OCI-LY1 (cell line): ENCODE measurements around the gene FAM50B.

Experiments
- H2AFZ ChIP-seq: fragments of 200-600 bp; sonication (generic), shearing (Covaris generic); 2 replicates; pipeline ENCODE4 v1.6.0; 2014; ENCODE audit warnings: antibody characterized with exemption, mild to moderate bottlenecking, low read length
- H3F3A ChIP-seq: fragments of 200-600 bp; sonication (generic), shearing (Covaris generic); 2 replicates; pipeline ENCODE4 v1.6.0; 2014; ENCODE audit warnings: mild to moderate bottlenecking, antibody characterized with exemption, low read length, moderate library complexity; ENCODE audit not compliant: insufficient read depth
- H3K27ac ChIP-seq: fragments of 200-600 bp; sonication (generic); 2 replicates; pipeline ENCODE4 v1.5.1; 2014; ENCODE audit warnings: low read length, mixed run types, mild to moderate bottlenecking, low read depth; ENCODE audit not compliant: poor library complexity, severe bottlenecking
- H3K27me3 ChIP-seq: fragments of 200-600 bp; sonication (generic); 2 replicates; pipeline ENCODE4 v1.6.0; 2014; ENCODE audit warnings: antibody characterized with exemption, mild to moderate bottlenecking, low read length, moderate library complexity; ENCODE audit not compliant: insufficient read depth
- H3K36me3 ChIP-seq: fragments of 200-600 bp; sonication (generic); 2 replicates; pipeline ENCODE4 v1.6.1; 2014; ENCODE audit warnings: mild to moderate bottlenecking, antibody characterized with exemption, low read length, moderate library complexity, mixed read lengths; ENCODE audit not compliant: insufficient read depth
- H3K4me1 ChIP-seq: fragments of 200-600 bp; sonication (generic); 2 replicates; pipeline ENCODE4 v1.5.1; 2014; ENCODE audit warnings: mild to moderate bottlenecking, low read length, moderate library complexity; ENCODE audit not compliant: insufficient read depth, severe bottlenecking
- H3K4me2 ChIP-seq: fragments of 200-600 bp; sonication (generic), shearing (Covaris generic); 2 replicates; pipeline ENCODE4 v1.6.1; 2014; ENCODE audit warnings: low read length
- H3K4me3 ChIP-seq: fragments of 200-600 bp; sonication (generic); 2 replicates; pipeline ENCODE4 v1.5.1; 2014; ENCODE audit warnings: low read length, low read depth, mild to moderate bottlenecking, mixed read lengths; ENCODE audit not compliant: poor library complexity, severe bottlenecking
- H3K79me2 ChIP-seq: fragments of 200-600 bp; shearing (Covaris generic); 2 replicates; pipeline ENCODE4 v1.6.1; 2016; ENCODE audit warnings: mixed run types, low read length, mixed read lengths; ENCODE audit not compliant: insufficient read depth
- H3K9ac ChIP-seq: fragments of 200-600 bp; sonication (generic), shearing (Covaris generic); 2 replicates; pipeline ENCODE4 v1.6.1; 2014; ENCODE audit warnings: mild to moderate bottlenecking, low read length, mixed read lengths
- H3K9me2 ChIP-seq: fragments of 200-600 bp; sonication (generic), shearing (Covaris generic); 2 replicates; pipeline ENCODE4 v1.6.1; 2014; ENCODE audit warnings: low read depth, mild to moderate bottlenecking, low read length, mixed read lengths
- H3K9me3 ChIP-seq: fragments of 200-600 bp; shearing (Covaris generic); 2 replicates; pipeline ENCODE4 v1.6.1; 2014; ENCODE audit warnings: low read length, mixed read lengths
- H4K20me1 ChIP-seq: fragments of 200-600 bp; sonication (generic), shearing (Covaris generic); 2 replicates; pipeline ENCODE4 v1.6.0; 2016; ENCODE audit warnings: mild to moderate bottlenecking, low read length; ENCODE audit not compliant: insufficient read depth
- EZH2 ChIP-seq: fragments of 200-600 bp; sonication (generic), shearing (Covaris generic); IDR thresholded peaks from 2 replicates; pipeline ENCODE4 v1.8.0; 2017; ENCODE audit warnings: borderline replicate concordance, mixed run types, mild to moderate bottlenecking, antibody characterized with exemption, low read length, moderate library complexity, mixed read lengths
- TF ChIP-seq, protein P1 (sequence below): fragments of 200-600 bp; sonication (generic), shearing (Covaris generic); IDR thresholded peaks from 2 replicates; pipeline ENCODE4 v1.5.1; 2017; ENCODE audit warnings: mild to moderate bottlenecking, antibody characterized with exemption, low read length, moderate library complexity, mixed read lengths

The FAM50B gene

DNA sequence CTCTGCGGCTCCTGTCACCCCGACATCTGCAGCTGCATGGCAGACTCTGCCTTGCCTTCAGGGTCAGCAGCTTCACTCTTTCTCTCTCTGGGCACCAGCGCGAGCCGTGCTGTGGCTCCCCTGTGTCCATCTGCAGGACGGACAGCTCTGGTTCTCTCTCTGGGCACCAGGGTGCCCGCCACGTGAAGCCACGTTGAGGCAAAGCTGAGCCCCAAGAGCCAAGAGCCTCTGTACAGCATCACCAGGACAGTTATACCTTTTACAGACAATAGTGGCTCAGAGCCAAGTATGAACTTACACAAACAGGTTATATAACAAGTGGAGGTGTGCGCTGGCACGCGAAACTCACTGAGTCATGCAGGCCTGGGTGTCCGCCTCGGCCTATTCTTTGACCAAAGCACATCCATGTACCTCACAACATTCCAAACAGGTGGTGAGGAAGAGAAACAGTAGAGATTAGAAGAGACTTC, 50.8 kb downstream of the FAM50B start:
- Histone ChIP-seq H3K27me3 (no peaks in the 10 kb centered on the region), H3K36me3 (no peaks in the 10 kb centered on the region)

More for the DNA sequence above, 50.8 kb downstream of the FAM50B start:
- Histone ChIP-seq H4K20me1 (no peaks in the 10 kb centered on the region), H3K4me1 (no peaks in the 10 kb centered on the region), H3K27ac (no peak overlapping the region), H3F3A (no peaks in the 10 kb centered on the region), H2AFZ (no peak overlapping the region), H3K4me3 (no peak overlapping the region), H3K9ac (no peak overlapping the region), H3K4me2 (no peak overlapping the region), H3K9me3 (no peaks in the 10 kb centered on the region), H3K9me2 (no peaks in the 10 kb centered on the region), H3K79me2 (no peaks in the 10 kb centered on the region)
- TF ChIP-seq, protein P1, sequence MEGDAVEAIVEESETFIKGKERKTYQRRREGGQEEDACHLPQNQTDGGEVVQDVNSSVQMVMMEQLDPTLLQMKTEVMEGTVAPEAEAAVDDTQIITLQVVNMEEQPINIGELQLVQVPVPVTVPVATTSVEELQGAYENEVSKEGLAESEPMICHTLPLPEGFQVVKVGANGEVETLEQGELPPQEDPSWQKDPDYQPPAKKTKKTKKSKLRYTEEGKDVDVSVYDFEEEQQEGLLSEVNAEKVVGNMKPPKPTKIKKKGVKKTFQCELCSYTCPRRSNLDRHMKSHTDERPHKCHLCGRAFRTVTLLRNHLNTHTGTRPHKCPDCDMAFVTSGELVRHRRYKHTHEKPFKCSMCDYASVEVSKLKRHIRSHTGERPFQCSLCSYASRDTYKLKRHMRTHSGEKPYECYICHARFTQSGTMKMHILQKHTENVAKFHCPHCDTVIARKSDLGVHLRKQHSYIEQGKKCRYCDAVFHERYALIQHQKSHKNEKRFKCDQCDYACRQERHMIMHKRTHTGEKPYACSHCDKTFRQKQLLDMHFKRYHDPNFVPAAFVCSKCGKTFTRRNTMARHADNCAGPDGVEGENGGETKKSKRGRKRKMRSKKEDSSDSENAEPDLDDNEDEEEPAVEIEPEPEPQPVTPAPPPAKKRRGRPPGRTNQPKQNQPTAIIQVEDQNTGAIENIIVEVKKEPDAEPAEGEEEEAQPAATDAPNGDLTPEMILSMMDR, result no peak
- no peak for TF ChIP-seq EZH2
